22Rv1 (cell line): Measurements from ENCODE around the gene MMRN1.
A peak's percentile ranks its signal among the peaks of the same experiment; 100 is the strongest.

Experiments
- H3K27ac ChIP-seq: fragments of 450-650 bp; 2 replicates; pipeline ENCODE4 v1.5.1; 2017
- ZFX ChIP-seq: fragments of 450-650 bp; IDR thresholded peaks from 2 replicates; pipeline ENCODE4 v1.6.1; 2017; ENCODE audit warnings: antibody characterized with exemption, borderline replicate concordance
- TF ChIP-seq, protein P1 (sequence below): fragments of 450-650 bp; IDR thresholded peaks from 2 replicates; pipeline ENCODE4 v1.5.1; 2017; ENCODE audit warnings: mild to moderate bottlenecking

MMRN1 gene

DNA sequence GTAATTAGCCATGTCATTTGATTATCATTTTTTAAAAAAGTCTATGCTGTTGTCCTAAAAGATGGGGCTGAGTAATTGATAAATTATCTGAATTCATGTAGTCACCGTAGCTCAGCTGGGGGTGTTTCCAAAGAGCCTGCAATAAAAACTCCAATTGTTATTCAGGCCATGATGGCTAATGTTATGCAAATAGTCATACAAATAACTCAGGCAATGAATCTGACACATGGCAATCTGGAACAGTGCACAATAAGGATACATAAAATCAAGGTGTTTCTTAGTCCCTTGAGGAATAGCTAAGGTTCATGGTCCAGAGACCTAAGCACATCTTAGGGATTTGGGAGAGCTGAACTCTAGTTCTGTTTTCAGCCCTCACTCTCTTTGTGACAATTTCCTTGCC lies 15.2 kb downstream of the MMRN1 start:
- no peak overlapping the region for H3K27ac ChIP-seq
- TF ChIP-seq, protein P1, sequence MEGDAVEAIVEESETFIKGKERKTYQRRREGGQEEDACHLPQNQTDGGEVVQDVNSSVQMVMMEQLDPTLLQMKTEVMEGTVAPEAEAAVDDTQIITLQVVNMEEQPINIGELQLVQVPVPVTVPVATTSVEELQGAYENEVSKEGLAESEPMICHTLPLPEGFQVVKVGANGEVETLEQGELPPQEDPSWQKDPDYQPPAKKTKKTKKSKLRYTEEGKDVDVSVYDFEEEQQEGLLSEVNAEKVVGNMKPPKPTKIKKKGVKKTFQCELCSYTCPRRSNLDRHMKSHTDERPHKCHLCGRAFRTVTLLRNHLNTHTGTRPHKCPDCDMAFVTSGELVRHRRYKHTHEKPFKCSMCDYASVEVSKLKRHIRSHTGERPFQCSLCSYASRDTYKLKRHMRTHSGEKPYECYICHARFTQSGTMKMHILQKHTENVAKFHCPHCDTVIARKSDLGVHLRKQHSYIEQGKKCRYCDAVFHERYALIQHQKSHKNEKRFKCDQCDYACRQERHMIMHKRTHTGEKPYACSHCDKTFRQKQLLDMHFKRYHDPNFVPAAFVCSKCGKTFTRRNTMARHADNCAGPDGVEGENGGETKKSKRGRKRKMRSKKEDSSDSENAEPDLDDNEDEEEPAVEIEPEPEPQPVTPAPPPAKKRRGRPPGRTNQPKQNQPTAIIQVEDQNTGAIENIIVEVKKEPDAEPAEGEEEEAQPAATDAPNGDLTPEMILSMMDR, result no peak
- no peak for TF ChIP-seq ZFX

DNA sequence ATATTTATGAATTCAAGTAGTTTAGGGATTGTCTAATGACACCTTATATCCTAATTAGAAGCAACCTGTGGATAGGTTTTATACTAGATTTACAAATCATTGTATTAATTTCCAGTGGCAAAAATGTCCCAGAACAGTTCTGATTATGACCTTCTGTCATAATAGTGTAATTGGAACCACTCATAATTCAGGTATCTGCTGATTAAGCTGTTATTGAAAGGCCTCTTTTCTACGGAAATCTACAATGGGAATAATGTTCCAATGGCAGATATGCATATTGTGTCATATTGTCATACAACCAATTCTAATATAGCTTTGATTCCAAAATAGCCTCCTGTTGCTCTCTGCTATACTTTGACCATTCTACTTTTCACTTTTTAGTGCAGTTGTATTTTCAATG lies 19.0 kb downstream of the MMRN1 start:
- TF ChIP-seq ZFX, result no peak
- TF ChIP-seq, protein P1, result no peak
- H3K27ac ChIP-seq, result no peak overlapping the region

DNA sequence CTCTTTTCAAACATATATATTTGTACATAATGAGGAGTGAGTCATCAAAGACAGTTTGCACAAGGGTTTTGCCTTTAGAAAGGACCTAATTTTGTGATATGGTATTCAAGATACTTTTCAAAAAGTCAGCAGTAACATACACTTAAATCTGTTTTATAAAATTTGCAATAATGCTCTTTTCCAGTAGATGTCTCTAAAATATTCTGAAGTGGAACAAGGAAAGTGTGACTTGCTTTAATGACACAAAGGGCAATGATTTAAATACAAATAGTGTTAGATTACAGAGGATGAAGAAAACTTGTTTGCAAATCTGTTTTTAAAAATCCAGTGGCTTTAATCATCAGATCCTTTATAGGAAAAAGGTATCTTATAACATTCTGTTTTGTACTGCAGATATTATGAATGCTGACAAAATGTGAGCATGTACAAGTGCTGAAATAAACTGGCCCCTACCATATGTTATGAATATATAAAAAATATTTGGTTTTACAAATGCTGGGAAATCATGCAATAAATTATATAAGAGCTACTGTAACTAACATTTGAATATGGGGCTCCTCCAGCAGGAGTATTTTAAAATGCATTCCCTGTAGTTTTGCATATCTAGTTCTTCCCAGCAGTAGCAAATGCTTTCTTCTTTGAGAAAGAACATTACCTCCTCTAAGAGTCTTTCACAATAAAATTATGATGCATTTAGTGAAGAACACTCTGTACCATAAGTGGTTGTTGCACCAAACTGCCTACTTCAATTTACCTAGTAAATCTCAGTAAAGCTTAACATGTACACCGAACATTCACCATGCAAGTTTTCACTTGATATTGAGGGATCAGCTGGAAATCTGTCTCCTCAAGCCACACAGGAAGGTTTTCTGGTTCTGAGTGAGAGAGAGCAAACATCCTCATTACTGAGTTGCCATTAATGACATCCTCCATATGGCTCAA lies 20.2 kb downstream of the MMRN1 start:
- TF ChIP-seq, protein P1, result peak; percentile 44
- TF ChIP-seq ZFX, result no peak
- peak overlapping the region; percentile 55 for H3K27ac ChIP-seq

DNA sequence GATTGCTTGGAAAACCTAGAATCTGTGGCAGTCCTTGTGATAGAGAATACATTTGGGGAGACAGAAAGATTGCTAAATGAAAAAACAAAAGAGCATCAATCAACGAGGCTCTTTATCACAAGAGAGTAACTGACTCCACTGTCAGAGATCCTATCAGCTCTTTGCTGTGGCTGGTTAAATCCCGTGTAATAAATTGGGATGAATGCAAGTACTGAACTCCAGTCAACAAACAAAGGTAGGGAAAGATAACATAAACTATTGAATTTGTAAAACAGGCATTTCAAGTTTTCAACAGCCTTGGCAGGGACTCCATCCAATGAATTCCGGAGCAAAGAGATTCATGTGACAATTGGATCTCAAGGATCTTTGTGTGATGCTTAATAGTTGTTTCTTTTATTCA lies 21.3 kb downstream of the MMRN1 start:
- H3K27ac ChIP-seq, result peak overlapping the region; percentile 55
- no peak for TF ChIP-seq ZFX
- TF ChIP-seq, protein P1, result no peak

DNA sequence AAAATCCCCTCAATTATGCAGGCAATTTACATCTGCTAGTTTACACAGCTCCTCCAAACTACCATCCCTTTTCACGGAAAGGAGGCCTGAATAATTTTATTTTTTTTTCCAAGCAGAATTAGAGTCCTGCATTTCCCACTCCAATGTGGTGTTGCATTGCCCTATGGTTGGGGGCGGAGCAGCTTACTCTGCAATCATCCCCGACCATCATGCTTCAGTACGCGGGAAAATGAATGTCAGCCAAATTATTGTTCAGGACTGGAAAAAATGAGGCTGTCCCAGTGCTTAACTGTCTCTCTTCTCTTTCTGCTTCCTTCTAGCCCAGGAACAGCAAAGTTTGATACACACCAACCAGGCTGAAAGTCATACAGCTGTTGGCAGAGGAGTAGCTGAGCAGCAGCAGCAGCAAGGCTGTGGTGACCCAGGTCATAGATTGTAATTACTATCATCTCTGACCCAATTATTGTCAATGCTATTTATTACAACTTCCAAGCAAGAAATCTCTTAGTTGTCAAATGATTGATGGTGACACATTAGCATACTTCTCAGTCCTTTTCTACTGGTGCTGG lies 28.3 kb downstream of the MMRN1 start:
- no peak overlapping the region for H3K27ac ChIP-seq
- TF ChIP-seq, protein P1, result no peak
- no peak for TF ChIP-seq ZFX

DNA sequence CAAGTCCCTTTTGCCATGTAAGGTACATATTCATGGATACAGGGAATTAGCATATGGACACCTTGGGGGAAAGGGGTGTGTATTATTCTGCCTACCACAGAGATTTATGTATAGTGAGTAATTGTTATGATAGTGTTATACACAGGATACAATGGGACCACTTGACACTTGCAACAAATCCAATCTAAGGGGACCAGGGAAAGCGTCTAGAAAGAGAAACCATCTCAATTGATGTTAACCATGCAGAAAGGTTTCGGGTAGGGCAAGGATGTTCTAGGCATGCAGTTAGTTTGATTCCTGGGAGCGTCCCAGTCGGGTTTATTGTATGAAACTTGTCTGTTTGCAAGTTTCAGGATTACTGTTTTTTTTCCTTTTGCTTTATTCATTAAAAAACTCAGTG lies 34.2 kb downstream of the MMRN1 start:
- no peak for TF ChIP-seq ZFX
- TF ChIP-seq, protein P1, result no peak
- no peak overlapping the region for H3K27ac ChIP-seq
